HG03025 (cell line): ENCODE data around the gene TRIM59.
"Not testable (repeated sequence)": the region's sequence is repeated elsewhere in the genome, so short reads cannot be mapped to it uniquely, and the experiment has no call there.

Experiments
- ATAC-seq: cut with Tn5 transposase; IDR thresholded peaks from one replicate; pipeline ENCODE4 v1.9.1; 2021; ENCODE audit warnings: mild to moderate bottlenecking, moderate library complexity; ENCODE audit not compliant: unreplicated experiment, low FRiP score

Gene TRIM59

DNA sequence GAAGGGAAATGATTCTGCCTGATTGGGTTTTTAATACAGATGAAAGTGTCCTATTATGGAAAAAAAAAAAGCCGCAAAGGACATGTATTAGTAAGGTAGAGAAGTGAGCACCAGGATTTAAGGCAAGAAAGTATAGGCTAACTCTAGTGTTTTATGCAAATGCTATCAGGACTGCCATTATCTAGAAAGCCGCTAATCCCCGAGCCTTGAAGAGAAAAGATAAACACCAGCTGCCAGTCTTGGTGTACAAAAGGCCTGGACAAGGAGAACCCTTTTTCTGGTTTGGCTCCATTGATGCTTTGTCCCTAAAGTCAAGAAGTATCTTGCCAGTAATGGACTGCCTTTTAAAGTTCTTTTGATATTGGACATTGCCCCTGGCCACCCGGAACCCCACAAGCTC lies 8.6 kb upstream of the TRIM59 start:
- ATAC-seq = no peak

DNA sequence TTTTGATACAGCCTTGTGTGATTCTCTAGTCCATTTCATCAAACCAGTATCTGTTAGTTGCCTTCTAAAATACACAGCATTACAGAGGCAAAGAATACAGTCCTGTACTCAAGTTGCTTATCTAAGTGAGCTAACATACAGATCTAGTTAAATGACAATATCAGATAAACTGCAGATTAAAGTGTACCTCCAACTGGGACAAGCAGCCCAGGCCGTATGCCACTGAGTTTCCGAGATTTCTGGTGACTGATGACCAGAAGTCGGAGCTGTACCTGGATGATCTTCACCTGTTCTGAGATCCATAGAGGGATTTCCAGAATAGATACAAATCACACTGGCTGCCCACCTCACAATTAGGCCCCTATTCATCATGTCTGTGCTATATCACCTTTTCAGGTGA lies 6.3 kb upstream of the TRIM59 start:
- ATAC-seq = no peak

DNA sequence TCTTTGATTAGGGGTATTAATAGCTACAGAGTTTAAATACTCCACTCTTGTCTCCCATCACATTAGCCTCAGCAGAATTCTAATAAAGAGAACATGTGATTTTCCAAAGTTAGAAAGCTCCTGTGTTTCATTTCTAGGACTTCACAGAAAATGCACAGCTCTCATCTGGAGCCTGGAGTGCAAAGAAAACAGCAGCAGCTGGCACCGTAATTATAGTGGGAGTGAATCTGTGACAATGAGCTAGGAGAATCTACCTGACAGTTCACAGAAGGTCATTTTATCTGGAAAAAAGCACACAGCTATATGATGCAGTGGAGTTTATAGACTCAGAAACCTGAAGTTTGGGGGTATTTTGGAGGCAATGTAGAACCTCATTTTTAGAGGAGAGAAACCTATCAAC lies 5.4 kb upstream of the TRIM59 start:
- no peak for ATAC-seq

DNA sequence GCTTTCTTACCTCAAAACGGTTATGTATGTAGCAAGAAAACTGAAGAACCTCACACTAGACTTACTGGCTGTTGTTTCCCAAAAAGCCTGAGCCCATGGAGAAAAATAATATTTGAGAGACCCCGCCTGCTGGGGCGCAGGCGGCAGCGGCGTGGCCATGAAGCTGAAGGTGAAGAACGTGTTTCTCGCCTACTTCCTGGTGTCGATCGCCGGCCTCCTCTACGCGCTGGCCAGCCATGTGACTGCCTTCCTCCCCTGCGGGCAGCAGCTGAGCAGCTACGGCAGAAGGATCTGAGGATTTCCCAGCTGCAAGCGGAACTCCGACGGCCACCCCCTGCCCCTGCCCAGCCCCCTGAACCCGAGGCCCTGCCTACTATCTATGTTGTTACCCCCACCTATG lies 2.7 kb upstream of the TRIM59 start:
- not testable (repeated sequence) for ATAC-seq

DNA sequence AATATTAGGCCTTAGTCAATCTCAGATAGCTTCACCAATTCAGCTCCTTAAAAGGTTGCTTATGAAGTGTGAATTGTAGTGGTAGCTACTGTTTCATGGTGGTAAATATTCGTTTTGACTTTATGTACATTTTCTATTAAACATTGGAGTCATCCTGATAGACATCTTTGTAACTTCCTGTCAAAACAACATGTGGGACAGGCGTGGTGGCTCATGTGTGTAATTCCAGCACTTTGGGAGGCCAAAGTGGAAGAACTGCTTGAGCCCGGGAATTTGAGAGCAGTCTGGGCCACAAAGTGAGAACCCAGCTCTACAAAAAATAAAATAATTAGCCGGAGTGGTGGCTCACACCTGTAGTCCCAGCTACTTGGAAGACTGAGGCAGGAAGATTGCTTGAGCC lies 2.0 kb upstream of the TRIM59 start:
- no peak for ATAC-seq

DNA sequence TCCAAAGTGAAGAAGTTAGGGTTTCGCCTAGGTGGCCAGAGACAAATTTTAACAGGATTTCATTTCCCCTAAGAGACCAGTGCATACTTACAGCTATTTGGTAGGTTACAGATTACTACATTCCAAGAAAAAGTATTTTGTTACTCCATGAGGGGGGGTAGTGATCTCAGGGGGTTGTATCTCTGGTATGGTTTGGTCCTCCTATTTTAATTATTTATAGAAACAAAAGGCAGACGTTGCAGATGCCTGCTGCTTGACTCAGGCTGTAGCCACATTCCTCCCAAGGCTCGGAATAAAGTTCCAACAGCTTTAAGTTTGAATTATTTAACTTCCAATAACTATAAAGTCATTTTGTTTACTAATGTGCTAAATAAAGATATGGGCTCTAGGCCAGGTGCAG lies 1.3 kb upstream of the TRIM59 start:
- no peak for ATAC-seq

DNA sequence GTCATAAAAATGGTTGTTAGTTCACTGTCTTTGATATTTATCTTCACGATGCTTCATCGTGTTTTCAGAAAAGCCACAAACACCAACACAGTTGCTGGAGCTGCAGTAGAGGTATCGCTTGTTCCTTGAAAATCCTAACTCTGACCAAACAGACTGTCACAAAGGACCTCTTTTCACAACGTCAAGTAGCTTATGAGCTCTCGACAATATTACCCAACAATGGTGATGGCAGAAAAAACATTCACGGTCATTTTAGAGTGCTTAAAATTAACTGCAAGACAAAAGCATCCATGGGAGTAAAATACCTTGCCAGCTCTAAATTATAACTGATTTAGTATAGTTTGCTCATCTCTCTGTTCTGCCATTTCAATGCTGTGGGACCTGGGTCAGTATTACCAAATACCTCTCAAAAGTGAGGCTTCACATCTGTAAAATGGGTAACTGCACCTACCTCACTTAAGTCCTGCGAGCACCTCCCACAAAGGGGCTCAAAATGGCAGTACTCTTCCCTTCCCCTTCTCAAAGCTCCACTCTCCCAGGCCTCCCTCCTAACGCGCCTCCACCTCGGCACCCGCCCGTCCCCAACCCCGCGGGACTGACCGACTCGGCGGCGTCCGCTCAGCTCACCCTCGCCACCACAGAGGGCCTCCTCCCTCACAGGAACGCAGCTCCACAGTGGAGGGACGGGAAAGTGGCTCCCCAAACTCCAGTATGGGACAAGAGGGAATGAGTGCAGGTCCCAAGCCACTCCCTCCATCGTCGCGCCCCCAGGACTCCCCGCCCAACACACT lies 546 bp downstream of the TRIM59 start:
- peak; percentile 32 for ATAC-seq

DNA sequence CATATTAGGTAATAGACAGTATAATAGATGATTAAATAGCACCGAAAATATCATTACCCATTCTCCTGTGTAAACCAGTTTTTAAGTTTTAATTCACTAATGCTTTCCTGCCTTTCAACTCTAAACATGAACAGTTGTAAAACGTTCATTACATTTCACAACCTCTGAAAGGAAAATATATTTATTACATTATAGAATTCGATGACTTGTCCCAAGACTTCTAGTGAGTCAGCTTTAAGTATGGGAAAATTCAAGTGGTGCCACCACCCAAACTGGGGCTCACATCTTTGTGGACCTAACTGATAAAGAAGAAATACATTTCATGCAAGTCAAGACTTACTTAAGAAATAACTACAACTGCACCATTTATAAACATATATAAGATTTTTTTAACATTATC lies 2.0 kb downstream of the TRIM59 start:
- ATAC-seq = no peak

DNA sequence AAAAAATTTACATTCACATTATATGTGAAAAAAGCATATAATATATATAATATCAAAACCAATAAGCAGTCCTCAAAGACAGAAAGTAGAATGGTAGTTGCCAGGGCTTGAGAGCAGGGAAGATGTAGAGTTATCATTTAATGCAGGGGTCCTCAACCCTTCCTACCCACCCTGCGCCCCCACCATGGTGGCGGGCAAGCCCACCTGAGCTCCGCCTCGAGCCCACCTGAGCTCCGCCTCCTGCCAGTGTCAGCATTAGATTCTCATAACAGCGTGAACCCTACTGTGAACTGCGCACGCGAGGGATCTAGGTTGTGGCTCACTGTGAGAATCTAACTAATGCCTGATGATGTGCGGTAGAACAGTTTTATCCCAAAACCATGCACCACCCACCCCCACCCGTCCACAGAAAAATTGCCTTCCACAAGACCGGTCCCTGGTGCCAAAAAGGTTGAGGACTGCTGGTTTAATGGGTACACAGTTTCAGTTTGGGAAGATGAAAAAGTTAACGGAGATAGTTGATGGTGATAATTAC lies 3.0 kb downstream of the TRIM59 start:
- no peak for ATAC-seq

DNA sequence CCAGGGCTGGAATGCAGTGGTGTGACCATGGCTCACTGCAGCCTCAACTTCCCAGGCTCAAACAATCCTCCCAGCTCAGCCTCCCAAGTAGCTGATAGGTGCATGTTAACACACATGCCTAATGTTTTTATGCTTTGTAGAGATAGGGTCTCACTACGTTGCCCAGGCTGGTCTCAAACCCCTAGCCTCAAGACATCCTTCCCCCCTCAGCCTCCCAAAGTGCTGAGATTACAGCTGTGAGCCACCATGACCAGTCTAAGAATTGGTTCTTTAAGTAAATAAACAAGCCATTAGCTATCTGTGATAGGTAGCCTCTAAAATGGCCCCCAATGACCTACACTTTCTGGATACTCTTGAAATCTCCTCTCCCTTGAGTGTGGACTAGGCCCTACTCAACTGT lies 3.7 kb downstream of the TRIM59 start:
- no peak for ATAC-seq

DNA sequence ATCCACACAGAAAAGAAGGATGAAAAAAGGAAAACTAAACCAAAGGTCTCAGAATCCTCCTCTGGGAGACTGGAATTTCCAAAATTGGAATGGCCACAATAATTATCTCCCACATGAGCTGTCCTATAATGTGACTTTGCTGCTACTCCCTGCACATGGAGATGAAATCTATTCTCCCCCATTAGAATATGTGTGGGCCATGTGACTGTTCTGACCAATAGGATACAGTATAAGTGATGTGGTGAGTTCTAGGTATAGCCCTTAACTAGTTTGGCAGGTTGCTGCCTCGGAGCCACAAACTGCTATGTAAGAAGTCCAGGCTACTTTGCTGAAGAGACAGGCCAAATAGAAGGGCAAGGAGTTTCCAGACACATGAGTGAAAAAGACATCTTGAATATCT lies 5.2 kb downstream of the TRIM59 start:
- no peak for ATAC-seq

DNA sequence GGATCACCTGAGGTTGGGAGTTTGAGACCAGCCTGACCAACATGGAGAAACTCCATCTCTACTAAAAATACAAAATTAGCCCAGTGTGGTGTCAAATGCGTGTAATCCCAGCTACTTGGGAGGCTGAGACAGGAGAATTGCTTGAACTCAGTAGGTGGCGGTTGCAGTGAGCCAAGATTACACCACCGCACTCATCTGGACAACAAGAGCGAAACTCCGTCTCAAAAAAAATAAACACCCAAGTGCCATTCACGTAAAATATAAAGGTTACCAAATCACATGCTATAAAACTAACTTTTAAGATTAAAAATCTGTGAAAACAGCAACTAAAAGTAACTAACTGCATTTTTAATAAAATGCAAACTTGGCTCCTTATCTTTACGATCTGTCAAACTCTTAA lies 8.9 kb downstream of the TRIM59 start:
- ATAC-seq = no peak

DNA sequence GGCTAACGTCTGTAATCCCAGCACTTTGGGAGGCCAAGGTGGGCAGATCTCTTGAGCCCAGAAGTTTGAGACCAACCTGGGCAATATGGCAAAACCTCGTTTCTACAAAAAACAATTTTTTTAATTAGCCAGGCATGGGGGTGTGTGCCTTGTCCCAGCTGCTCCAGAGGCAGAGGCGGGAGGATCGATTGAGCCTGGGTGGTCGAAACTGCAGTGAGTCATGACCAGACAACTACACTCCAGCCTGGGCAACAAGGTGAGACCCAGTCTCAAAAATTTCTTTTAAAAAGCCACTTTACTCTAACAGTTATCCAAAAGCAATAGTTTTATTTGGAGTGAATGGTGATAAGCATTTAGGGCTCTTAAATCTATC lies 12.5 kb downstream of the TRIM59 start:
- ATAC-seq = no peak

DNA sequence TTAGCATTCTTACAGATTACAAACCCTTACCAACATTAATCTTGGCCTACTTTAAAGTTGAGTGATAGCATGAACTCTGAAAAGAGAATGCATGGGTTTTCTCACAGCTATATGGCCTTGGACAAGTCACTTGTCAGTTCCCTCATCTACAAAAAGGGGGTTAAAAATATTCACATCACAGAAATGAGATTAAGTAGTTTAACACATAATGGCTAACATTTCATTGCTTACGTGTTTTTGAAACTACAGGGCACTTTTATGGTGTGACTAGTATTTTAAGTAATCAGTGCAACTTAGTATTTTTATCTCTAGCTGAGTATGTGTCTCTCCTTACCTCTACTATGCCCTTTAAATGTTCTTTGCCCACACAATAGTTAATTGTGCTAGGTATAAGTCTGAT lies 13.8 kb downstream of the TRIM59 start:
- ATAC-seq = no peak

DNA sequence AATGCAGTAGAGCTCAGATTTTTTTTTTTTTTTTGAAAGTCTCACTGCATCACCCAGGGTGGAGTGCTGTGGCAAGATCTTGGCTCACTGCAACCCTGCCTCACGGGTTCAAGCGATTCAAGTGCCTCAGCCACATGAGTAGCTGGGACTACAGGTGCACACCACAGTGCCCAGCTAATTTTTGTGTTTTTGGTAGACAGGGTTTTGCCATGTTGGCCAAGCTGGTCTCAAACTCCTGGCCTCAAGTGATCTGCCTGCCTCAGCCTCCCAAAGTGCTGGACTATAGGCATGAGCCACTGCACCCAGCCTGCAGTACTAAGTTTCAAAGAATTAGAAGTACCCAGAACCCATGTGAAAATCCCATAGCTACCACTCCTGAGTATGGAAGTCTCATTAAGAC lies 14.5 kb downstream of the TRIM59 start:
- no peak for ATAC-seq

DNA sequence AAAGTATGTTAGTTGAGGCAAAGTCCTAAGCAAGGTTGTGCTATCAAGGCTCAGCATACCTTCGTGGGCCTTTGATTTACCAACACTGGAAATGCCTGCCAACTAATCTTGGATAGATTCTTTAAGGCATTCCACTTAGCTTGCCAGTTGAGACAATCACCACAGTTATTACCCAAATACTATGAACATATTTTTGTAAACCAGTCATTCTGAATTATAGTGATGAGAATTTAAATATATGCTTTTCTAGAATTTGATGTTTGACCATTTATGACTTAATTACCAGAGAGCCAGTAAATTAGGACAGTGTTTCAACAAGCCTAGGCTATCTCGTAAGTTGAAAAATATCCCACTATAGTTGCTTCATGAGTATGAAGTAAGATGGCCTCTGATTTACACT lies 15.5 kb downstream of the TRIM59 start:
- no peak for ATAC-seq

DNA sequence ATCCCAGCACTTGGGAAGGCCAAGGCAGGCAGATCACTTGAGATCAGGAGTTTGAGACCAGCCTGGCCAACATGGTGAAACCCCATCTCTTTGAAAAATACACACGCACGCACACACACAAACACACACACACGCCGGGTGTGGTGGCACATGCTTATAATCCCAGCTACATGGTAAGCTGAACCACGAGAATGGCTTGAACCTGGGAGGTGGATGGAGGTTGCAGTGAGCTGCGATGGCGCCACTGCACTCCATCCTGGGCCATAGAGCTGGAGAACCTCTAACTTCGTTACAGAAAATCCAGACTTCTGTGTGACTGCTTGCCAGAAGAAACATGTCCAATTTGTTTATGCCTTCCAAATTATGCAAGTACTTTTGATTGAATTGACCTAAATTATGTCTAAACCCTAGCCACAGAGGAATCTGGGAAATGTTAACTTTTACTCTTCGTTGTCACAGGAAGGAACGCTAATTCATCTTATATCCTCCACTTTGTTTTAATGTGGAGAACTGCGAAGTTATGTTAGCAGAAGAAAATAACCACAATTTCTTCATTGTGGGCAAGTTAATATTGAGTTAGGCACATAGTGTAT lies 21.7 kb downstream of the TRIM59 start:
- no peak for ATAC-seq

DNA sequence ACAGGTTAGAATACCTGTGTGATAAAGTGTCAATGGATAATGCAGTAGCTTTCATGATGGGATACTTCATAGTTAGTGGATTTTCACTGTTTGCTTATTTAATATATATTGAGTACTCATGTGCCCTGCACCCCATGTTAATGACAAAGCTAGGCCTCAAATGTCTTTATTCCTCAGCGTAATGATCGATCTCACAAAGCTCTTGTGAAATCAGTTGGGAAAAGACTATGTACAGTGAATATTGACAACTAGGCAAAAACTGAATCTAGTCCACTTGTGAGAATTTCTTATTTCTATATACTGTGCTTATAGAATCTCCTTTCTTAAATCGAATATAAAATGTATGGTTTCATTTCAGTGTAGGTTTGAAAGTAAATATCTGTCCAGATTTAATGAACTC lies 32.3 kb downstream of the TRIM59 start:
- no peak for ATAC-seq

DNA sequence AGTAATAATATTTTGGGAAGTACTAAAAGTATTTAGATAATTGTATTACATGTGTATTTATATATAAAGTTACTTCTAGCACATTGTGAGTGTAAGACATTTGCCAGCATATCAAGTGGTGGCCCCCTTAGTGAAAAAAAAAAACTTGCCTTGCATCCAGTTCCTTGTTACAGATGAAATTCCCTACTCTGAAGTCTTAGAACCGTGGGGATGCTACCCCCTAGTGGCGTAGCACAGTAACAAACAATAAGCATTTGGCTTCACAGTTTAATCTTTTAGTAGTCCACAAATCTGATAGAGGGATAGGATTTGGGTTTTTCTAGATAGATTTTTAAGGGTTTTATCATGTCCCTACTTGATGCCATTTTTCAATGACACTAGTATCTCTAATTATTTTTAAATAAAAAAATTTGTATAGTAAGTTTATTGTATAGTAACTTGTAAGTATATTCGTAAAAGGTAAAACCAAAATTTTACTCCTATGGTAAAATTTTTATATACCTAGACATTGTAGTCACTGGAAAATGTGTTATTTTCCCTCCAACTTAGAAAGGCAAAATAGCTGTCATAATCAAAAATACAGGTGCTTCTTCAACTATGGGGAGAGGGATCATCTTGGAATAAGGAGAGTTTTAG lies 35.9 kb downstream of the TRIM59 start:
- no peak for ATAC-seq

DNA sequence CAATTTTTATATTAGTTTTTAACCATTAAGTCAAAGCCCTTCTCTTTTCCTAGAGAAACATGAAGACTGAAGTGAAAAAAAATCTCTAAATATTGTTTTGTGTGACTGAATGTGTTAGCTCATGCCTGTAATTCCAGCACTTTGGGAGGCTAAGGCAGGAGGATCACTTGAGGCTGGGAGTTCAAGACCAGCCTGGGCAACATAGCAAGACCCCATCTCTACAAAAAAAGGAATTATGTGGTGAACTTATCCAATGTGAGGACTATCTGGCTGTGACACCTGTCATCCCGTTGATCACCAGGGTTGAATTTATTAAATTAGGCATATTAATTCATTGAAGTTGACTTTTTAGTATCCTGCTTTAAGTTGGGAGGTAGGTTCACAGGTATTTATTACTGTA lies 37.1 kb downstream of the TRIM59 start:
- no peak for ATAC-seq

DNA sequence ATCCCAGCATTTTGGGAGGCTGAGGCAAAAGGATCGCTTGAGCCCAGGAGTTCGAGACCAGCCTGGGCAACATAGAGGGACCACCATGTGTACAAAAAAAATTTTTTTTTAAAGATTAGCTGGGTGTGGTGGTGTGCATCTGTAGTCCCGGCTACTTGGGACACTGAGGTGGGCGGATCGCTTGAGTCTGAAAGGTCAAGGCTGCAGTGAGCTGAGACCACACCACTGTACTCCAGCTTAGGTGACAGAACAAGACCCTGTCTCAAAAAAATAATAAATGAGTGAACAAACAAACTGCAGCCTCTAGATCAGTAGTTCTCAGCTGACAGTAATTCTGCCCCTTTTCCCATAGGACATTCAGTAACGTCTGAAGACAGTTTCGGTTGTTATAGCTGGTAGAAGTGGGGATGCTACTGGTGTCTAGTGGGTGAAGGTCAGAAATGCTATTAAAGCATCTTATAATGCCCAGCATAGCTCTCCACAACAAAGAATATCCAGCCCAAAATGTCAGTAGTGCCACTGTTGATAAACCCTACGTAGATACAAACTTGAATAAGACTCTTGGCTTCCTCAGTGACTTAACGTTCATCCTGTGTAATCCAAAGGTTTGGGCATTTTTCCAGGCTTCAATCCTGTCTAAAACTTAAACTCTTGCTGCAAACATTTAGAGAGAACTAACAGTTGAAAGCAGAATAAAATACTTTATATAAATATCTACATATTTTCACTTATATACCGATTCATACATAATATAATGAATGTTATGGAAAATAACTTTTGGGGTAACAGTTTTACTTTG lies 39.6 kb downstream of the TRIM59 start:
- no peak for ATAC-seq
